ENCODE data around the gene MAJIN. TPM values are rescaled to one million over a fixed set of nuclear protein-coding genes. Genes with fewer than 3 reads are reported as not detected.

MAJIN gene
- total and polyA plus RNA-seq, 9 of the 15 experiments (the other 6 are each of a cell fraction or from before 2014, with no cell fraction given): 0.17 to 0.83 (median 0.24) TPM; not detected in 2

DNA sequence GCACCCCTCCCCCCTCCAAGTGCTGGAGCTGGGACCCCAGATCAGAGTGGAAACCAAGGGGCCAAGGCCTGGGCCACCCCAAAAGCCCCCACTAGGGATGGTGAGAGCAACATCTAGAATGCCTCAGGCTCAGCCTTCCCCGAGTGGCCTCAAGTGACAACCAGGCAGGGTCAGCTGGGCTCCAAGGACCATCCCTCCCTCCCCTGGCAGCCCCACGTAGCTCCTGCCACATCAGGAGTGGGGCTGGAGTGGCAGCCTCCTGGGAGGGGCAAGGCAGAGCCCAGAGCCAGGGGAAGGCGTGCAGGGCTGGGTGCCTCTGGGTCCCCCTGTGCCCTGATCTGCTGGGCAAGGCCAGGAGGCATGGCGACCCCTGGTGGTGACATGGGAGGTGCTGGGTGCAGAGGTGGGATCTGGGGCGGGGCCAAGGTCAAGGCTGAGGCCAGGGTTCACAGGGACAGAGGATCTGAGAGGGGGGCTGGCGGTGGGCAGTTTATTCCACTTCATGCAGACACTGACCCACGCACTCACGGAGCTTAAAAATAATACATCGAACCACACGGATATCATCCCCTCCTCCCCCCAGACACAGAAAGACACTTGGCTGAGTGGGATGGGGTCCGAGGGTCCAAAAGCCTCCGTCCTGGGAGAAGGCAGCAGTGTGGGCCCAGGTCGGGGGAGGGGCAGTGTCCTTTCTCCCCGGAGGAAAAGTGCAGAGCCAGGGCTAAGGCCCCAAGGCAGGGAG, 77.7 kb downstream of the MAJIN start (continued):
- TF ChIP-seq NR2C1 (IDR thresholded peaks at IDR 0.05): peak; percentile 82
- peak; percentile 83 for TF ChIP-seq NR2C1 (tag; IDR thresholded peaks at IDR 0.05)
- TF ChIP-seq, protein P1, sequence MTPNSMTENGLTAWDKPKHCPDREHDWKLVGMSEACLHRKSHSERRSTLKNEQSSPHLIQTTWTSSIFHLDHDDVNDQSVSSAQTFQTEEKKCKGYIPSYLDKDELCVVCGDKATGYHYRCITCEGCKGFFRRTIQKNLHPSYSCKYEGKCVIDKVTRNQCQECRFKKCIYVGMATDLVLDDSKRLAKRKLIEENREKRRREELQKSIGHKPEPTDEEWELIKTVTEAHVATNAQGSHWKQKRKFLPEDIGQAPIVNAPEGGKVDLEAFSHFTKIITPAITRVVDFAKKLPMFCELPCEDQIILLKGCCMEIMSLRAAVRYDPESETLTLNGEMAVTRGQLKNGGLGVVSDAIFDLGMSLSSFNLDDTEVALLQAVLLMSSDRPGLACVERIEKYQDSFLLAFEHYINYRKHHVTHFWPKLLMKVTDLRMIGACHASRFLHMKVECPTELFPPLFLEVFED (CRISPR knock-in tag; conservative IDR thresholded peaks at IDR 0.05): 0 out of 2 replicates have a peak, but pooled peaks have one; percentile 38
- TF ChIP-seq, protein P2, sequence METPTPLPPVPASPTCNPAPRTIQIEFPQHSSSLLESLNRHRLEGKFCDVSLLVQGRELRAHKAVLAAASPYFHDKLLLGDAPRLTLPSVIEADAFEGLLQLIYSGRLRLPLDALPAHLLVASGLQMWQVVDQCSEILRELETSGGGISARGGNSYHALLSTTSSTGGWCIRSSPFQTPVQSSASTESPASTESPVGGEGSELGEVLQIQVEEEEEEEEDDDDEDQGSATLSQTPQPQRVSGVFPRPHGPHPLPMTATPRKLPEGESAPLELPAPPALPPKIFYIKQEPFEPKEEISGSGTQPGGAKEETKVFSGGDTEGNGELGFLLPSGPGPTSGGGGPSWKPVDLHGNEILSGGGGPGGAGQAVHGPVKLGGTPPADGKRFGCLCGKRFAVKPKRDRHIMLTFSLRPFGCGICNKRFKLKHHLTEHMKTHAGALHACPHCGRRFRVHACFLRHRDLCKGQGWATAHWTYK (CRISPR knock-in tag; IDR thresholded peaks at IDR 0.05): peak; percentile 26; the same call in 1 of the 2 replicates
- TF ChIP-seq ZNF263 (CRISPR knock-in tag; IDR thresholded peaks at IDR 0.05; ENCODE audit: borderline replicate concordance): peak; percentile 55; the same call in 1 of the 2 replicates
- no peak for TF ChIP-seq BMI1 (IDR thresholded peaks at IDR 0.05; ENCODE audit: low read length)
- TF ChIP-seq, protein P3, sequence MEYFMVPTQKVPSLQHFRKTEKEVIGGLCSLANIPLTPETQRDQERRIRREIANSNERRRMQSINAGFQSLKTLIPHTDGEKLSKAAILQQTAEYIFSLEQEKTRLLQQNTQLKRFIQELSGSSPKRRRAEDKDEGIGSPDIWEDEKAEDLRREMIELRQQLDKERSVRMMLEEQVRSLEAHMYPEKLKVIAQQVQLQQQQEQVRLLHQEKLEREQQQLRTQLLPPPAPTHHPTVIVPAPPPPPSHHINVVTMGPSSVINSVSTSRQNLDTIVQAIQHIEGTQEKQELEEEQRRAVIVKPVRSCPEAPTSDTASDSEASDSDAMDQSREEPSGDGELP (CRISPR knock-in tag; IDR thresholded peaks at IDR 0.05; ENCODE audit: borderline replicate concordance): peak; percentile 87
- 0 out of 2 replicates have a peak, but pooled peaks have one; percentile 42 for TF ChIP-seq HLTF (IDR thresholded peaks at IDR 0.05)
- peak; percentile 27; the same call in 1 of the 2 replicates for TF ChIP-seq ARID1B (IDR thresholded peaks at IDR 0.05)
- TF ChIP-seq, protein P4, sequence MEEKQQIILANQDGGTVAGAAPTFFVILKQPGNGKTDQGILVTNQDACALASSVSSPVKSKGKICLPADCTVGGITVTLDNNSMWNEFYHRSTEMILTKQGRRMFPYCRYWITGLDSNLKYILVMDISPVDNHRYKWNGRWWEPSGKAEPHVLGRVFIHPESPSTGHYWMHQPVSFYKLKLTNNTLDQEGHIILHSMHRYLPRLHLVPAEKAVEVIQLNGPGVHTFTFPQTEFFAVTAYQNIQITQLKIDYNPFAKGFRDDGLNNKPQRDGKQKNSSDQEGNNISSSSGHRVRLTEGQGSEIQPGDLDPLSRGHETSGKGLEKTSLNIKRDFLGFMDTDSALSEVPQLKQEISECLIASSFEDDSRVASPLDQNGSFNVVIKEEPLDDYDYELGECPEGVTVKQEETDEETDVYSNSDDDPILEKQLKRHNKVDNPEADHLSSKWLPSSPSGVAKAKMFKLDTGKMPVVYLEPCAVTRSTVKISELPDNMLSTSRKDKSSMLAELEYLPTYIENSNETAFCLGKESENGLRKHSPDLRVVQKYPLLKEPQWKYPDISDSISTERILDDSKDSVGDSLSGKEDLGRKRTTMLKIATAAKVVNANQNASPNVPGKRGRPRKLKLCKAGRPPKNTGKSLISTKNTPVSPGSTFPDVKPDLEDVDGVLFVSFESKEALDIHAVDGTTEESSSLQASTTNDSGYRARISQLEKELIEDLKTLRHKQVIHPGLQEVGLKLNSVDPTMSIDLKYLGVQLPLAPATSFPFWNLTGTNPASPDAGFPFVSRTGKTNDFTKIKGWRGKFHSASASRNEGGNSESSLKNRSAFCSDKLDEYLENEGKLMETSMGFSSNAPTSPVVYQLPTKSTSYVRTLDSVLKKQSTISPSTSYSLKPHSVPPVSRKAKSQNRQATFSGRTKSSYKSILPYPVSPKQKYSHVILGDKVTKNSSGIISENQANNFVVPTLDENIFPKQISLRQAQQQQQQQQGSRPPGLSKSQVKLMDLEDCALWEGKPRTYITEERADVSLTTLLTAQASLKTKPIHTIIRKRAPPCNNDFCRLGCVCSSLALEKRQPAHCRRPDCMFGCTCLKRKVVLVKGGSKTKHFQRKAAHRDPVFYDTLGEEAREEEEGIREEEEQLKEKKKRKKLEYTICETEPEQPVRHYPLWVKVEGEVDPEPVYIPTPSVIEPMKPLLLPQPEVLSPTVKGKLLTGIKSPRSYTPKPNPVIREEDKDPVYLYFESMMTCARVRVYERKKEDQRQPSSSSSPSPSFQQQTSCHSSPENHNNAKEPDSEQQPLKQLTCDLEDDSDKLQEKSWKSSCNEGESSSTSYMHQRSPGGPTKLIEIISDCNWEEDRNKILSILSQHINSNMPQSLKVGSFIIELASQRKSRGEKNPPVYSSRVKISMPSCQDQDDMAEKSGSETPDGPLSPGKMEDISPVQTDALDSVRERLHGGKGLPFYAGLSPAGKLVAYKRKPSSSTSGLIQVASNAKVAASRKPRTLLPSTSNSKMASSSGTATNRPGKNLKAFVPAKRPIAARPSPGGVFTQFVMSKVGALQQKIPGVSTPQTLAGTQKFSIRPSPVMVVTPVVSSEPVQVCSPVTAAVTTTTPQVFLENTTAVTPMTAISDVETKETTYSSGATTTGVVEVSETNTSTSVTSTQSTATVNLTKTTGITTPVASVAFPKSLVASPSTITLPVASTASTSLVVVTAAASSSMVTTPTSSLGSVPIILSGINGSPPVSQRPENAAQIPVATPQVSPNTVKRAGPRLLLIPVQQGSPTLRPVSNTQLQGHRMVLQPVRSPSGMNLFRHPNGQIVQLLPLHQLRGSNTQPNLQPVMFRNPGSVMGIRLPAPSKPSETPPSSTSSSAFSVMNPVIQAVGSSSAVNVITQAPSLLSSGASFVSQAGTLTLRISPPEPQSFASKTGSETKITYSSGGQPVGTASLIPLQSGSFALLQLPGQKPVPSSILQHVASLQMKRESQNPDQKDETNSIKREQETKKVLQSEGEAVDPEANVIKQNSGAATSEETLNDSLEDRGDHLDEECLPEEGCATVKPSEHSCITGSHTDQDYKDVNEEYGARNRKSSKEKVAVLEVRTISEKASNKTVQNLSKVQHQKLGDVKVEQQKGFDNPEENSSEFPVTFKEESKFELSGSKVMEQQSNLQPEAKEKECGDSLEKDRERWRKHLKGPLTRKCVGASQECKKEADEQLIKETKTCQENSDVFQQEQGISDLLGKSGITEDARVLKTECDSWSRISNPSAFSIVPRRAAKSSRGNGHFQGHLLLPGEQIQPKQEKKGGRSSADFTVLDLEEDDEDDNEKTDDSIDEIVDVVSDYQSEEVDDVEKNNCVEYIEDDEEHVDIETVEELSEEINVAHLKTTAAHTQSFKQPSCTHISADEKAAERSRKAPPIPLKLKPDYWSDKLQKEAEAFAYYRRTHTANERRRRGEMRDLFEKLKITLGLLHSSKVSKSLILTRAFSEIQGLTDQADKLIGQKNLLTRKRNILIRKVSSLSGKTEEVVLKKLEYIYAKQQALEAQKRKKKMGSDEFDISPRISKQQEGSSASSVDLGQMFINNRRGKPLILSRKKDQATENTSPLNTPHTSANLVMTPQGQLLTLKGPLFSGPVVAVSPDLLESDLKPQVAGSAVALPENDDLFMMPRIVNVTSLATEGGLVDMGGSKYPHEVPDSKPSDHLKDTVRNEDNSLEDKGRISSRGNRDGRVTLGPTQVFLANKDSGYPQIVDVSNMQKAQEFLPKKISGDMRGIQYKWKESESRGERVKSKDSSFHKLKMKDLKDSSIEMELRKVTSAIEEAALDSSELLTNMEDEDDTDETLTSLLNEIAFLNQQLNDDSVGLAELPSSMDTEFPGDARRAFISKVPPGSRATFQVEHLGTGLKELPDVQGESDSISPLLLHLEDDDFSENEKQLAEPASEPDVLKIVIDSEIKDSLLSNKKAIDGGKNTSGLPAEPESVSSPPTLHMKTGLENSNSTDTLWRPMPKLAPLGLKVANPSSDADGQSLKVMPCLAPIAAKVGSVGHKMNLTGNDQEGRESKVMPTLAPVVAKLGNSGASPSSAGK (IDR thresholded peaks at IDR 0.05): no peak
- TF ChIP-seq RUNX1 (IDR thresholded peaks at IDR 0.05; ENCODE audit: low read depth): no peak
- 0 out of 2 replicates have a peak, but pooled peaks have one; percentile 28 for TF ChIP-seq HDAC8 (tag; IDR thresholded peaks at IDR 0.05)

Measured in K562 (cell line).